ENCODE measurements around the gene DIP2C.
"Not testable (repeated sequence)": the region's sequence is repeated elsewhere in the genome, so short reads cannot be mapped to it uniquely, and the experiment has no call there.

Gene DIP2C

GRCh38 chr10:534047-534566 is 155.4 kb downstream of the DIP2C start:
- no peak for DNase-seq (ENCODE audit: low read depth, low spot score)

DNA sequence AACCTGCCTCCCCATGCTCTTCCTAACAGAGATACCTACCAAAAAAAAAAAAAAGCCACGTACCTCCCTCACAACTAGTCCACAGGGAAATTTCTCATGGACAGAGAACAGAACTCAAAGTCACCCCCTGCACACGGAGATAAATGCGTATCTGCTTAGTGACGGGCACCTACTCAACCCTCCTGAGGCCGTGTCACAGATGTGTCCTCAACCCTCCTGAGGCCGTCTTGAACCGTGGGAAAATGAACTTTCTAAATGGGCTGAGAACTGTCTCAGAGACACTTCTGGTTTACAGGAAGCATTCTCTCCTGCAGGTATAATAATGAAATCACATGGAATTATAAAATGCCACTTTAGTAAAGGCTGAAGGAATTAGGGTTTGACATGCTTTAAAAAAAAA is 155.9 kb downstream of the DIP2C start:
- DNase-seq (ENCODE audit: low read depth, low spot score), result no peak

DNA sequence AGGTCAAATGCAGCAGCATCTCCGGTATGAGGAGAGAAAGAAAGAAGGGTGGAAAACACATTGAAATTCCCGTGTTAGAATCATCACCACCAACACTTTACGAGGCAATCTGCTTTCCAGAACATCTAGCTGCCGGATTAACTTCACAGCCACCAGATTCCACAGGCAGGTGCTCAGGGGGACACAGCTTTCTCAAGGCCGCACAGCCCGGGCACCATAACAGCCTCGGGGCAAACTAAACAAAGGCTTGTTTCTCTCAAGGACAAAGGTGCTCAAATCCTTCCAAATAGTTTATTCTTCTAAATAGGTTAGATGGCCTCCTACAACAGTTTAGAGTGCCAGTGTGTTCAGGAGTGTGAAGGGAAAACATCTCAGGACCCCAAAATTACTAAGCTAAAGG is 156.3 kb downstream of the DIP2C start:
- peak; percentile 86 for DNase-seq (ENCODE audit: low read depth, low spot score)

DNA sequence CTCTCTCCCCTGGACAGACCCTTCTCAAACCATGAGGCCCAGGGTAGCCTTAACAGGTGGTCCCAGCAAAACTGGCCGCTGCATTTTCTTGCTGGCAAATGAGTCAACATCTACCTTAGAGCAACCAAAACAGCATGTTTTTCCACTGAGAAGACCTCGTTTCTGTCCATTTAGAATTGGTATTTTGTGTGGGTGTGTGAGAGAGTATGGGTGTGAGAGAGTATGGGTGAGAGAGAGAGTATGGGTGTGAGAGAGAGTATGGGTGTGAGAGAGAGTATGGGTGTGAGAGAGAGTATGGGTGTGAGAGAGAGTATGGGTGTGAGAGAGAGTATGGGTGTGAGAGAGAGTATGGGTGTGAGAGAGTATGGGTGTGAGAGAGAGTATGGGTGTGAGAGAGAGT is 157.1 kb downstream of the DIP2C start:
- not testable (repeated sequence) for DNase-seq (ENCODE audit: low read depth, low spot score)

DNA sequence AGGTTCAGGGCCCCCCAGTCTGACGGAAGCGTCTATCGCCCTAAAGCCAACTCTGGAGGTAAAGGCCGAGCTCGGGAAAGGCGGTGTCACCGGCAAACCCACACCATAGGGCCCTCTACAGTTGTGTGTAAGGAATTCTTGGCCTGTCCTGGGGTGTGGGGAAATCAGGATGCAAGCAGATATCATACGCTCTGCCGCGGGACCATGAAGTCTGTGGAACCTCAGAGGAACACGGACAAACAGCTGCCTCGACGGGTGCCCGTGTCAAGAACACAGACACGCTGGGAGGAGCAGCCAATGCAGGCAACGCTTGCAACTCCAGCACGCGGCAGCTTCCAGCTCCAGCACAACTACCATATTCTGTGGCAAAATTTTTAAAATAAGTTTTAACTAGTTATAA is 157.9 kb downstream of the DIP2C start:
- no peak for DNase-seq (ENCODE audit: low read depth, low spot score)

- DNase-seq (ENCODE audit: low read depth, low spot score), result no peak
Measured at GRCh38 chr10:530717-531116, 158.8 kb downstream of the DIP2C start.

GRCh38 chr10:529468-530230 is 159.8 kb downstream of the DIP2C start:
- no peak for DNase-seq (ENCODE audit: low read depth, low spot score)

DNA sequence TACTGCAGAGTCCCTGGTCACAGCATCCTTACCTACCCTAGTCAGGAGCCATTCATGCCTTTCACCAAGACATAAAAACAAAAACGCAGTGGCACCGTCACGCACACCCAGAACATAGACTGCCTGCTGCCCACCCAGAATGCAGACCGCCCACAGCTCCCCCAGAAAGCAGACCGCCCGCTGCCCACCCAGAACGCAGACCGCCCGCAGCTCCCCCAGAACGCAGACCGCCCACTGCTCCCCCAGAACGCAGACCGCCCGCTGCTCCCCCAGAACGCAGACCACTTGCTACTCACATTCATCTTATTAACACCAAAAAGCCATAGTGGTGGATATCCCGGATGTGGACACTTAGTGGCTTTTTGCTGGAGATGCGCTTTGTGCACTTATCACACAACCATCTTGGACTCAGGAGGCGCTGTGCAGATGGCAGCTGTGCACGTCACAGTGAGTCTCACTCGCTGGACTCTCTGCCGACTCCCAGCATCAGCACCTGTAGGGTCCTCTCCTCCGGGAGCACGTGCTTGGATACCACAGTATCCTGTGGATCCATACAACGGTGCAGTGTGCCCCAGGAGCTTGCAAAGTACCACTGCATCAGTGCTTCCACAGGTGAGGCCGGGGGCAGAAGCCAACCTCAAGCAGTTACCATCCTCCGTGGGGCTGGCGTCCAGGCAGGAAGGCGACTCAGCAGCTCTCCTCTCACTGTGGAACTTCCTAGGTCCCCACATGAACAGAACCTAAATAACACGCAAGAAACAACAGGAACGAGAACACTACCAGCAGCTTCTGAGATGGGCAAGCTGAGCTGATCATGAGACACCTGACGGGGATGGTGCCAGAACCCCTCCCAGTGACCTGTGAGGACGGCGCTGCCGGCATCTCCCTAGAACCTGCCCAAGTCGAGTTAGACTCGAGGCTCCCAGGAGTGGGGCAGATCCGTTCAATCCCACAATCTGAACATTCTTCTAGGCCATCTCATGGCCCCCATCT is 161.0 kb downstream of the DIP2C start:
- DNase-seq (ENCODE audit: low read depth, low spot score), result no peak

DNA sequence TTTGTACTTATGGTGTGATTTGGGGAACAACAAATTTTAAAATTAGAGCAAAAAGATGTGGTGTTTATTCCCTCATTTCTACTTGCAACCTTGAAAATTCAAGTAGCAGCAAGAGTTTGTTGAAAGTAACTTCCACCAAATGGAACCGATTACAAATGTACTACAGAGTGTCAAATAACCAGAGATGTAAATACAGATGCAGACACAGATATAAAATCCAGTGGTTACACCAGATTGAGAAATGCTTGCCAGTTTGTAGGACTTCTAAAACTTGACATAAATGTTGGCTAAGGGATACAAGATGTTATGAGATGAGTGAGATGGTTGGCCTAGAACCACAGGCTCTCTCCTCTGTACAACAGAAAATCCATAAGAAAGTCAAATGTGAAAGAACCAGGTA is 162.1 kb downstream of the DIP2C start:
- DNase-seq (ENCODE audit: low read depth, low spot score), result no peak

DNA sequence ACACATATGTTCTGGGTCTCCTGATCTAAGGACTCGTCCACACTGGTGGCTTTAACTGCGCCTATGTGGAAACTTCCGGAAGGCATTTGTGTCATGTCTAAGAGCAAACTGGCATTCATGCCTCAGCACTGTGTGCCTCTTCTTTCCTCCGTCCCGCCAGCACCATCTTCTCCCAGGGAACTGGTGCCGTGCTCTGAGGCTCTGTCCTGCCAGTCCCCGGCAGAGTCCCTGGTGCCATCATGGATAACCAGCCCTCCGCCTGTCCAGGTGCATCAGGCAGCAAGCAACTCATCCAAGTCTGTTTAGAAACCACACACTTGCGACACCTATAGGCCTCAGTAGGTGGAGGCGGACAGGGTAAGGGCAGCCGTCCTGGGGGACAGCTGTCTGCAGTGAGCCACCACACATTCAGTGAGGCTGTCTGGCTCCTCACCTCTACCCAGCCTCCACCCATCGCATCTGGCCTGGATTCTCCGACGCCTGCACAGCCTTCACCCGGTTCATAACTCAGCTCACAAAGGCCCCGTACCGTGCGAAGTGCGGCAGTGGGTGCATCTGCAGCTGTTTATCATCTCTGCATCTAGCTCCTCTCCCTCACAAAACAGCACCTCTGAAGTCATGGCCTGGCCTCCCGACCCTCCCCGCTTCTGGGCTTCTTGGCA is 162.7 kb downstream of the DIP2C start:
- DNase-seq (ENCODE audit: low read depth, low spot score), result peak; percentile 47

DNA sequence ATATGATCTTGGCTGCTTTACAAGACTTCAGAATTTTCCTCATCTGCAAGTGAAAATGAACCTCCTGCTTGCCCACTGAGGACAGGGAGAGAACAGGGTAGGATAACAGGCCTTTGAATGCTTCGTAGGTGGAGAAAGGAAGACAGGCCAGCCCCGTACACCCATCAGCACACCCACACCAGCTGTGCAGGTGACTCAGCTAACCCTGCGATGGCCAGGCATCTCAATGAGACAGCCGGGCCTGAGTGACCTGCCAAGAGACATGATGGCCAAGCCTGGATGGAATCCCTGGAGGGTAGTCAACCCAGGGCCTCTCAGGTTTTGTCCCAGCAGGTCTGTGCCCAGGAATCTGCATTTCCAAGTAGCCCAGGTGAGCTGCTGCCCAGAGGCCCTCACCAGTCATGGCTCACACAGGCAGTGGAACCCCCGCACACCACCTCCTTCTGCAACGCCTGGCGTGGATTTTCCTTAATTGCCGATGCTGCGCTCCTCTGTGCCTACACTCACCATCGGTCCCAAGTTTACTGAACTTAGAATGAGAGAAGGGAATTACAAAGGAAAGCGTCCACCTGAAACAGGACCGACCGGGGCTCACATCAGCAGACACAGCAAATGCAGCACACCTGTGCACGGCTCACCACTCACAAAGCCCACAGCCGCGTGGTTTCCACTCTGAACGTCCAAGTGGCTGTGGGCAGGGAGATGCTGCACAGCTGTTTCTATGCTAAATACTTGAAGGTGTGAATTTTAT is 163.7 kb downstream of the DIP2C start:
- no peak for DNase-seq (ENCODE audit: low read depth, low spot score)

DNA sequence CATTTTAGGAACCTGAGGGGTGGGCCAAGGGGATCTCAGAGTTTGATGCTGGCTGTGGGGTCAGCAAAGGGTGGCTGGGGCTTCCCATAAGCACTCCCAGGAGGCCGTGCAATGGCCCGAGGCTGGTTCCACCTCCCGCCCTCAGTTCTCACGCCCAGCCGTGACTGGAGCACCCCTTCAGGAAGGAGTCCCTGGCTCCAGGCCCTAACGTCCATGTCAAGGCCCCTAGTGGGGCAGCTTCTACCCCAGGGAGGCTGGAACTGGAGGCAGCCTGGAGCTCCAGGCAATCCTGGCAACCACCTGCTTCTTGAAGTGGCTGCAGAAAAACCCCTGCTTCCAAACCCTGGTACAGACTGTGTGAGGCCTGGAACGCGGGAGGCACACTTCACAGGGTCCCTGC is 165.5 kb downstream of the DIP2C start:
- peak; percentile 53 for DNase-seq (ENCODE audit: low read depth, low spot score)

DNA sequence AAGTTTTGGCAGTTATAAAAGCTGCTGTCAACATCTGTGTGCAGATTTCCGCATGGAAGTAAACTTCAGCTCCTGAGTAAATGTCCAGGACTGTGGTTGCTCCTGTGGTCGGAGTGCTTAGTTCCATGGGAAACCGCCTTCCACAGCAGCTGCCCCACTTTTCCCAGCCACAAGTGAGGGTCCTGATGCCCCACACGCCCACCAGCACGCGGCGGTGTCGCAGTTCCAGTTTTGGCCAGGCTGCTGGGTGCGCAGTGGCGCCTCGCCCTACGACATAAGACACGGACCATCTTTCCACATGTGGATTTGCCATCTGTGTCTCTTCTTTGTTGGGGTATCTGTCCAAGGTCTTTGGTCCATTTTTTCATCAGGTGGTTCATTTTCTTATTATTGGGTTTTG is 167.1 kb downstream of the DIP2C start:
- DNase-seq (ENCODE audit: low read depth, low spot score), result no peak

- no peak for DNase-seq (ENCODE audit: low read depth, low spot score)
Measured at GRCh38 chr10:521261-522250, 167.9 kb downstream of the DIP2C start.

DNA sequence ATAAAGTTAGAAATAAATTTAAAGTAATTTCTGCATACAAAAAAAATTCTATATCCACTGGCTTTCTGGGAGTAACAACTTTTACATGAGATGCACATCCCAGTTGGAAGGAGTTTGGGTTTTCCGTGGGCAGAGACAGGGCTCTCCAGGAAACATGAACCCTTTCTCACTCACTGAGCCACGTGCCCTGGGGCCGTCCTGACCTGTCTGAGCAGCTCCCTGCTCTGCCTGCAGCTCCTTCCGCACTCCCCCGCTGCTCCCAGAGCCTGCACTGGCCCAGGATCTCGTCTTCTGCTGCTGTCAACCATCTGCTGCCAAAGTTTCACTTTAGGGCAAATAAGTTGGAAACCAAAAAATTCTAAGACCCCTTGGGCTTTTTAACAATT is 169.1 kb downstream of the DIP2C start:
- DNase-seq (ENCODE audit: low read depth, low spot score), result peak; percentile 75

DNA sequence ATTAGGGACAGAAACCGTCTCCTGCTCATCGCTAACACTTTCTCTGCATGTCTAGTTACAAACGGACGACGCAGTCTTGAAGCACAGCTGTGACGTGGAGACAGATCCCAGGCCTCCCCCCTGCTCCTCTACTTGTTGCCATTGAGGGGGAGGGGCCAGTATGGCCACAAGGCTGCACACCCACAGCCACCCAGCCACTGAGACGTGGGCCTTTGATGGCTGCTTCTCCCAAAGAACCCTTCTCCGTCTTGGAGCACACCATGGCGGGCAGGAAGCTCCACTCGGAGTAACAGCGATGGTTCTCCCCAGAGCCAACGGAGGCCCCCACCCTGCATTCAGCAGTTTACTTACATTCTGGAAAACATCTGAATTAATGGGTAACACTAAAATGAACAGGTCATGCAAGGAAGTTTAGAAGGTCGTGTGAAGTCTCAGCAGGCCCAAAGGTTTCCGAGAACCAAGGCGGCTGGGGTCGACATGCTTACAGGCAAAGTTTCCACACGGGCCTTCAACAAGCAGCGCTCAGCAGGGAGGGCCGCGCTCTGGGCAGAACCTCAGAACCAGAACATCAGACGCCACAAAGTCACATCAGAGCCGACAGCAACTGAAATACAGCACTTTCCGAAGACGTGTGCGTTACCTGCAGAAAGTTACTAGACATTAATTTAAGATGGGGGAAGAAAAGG is 169.6 kb downstream of the DIP2C start:
- DNase-seq (ENCODE audit: low read depth, low spot score), result no peak

- no peak for DNase-seq (ENCODE audit: low read depth, low spot score)
Measured at GRCh38 chr10:519055-519715, 170.3 kb downstream of the DIP2C start.

- DNase-seq (ENCODE audit: low read depth, low spot score), result no peak
Measured at GRCh38 chr10:517872-518475, 171.5 kb downstream of the DIP2C start.

Measured in ELF-1 (cell line).